IMR-90 (cell line): ENCODE results near the gene FAIM. TPM values are rescaled to one million over a fixed set of nuclear protein-coding genes. Genes with fewer than 3 reads are reported as not detected.

Experiments
- ATAC-seq: fragments of 200-7000 bp; cut with Tn5 transposase; 2 replicates; pipeline ENCODE4 v1.9.1; 2020; ENCODE audit warnings: low read depth, mild to moderate bottlenecking, moderate library complexity
- BruUV-seq: library from RNA; stranded (reverse); fragments of 400-500 nt; replicated peaks from 2 replicates; lab custom pipeline; 2021; lab: Mats Ljungman, UMichigan
- CTCF ChIA-PET: fragments of 300-600 bp; formaldehyde crosslinking; extraction: SDS; loops from one replicate; lab custom pipeline; 2021; ENCODE audit warnings: antibody characterized with exemption; lab: Yijun Ruan, JAX
- POLR2A ChIA-PET: fragments of 300-600 bp; sonication (Branson Sonifier 250); formaldehyde crosslinking; loops from one replicate; lab custom pipeline; 2022; ENCODE audit warnings: antibody characterized with exemption; ENCODE audit not compliant: unreplicated experiment; lab: Charles Lee
- DNase-seq: peaks from one replicate; pipeline ENCODE4 v3.0.0; 2013
- H2AFZ ChIP-seq: replicated peaks from 2 replicates; pipeline ENCODE3; 2013; ENCODE audit warnings: low read length, mild to moderate bottlenecking; ENCODE audit not compliant: poor library complexity
- H2AK5ac ChIP-seq: 2 replicates; pipeline ENCODE4 v1.6.1; 2013; ENCODE audit warnings: low read depth, low read length, inconsistent platforms
- H2AK9ac ChIP-seq: replicated peaks from 2 replicates; pipeline ENCODE3; 2013; ENCODE audit warnings: mild to moderate bottlenecking, low read depth, low read length, moderate library complexity; ENCODE audit not compliant: poor library complexity
- H2BK120ac ChIP-seq: 2 replicates; pipeline ENCODE4 v1.6.1; 2013; ENCODE audit warnings: low read depth, low read length, inconsistent platforms
- H2BK15ac ChIP-seq: 3 replicates; pipeline ENCODE4 v1.6.1; 2013; ENCODE audit warnings: low read depth, low read length, inconsistent platforms
- H2BK20ac ChIP-seq: 2 replicates; pipeline ENCODE4 v1.6.1; 2013; ENCODE audit warnings: low read depth, mild to moderate bottlenecking, inconsistent platforms, low read length, moderate library complexity
- H2BK5ac ChIP-seq: 2 replicates; pipeline ENCODE4 v1.6.1; 2013; ENCODE audit warnings: mild to moderate bottlenecking, low read depth, low read length, inconsistent platforms; ENCODE audit not compliant: poor library complexity, severe bottlenecking
- H3K14ac ChIP-seq: replicated peaks from 2 replicates; pipeline ENCODE4 v1.6.1; 2013; ENCODE audit warnings: low read depth, low read length, inconsistent platforms
- H3K18ac ChIP-seq: 2 replicates; pipeline ENCODE4 v1.6.1; 2013; ENCODE audit warnings: low read depth, low read length, control low read depth
- H3K23ac ChIP-seq: 2 replicates; pipeline ENCODE4 v1.6.1; 2013; ENCODE audit warnings: low read depth, low read length, inconsistent platforms
- H3K27ac ChIP-seq: 2 replicates; pipeline ENCODE4 v1.5.1; 2013; ENCODE audit warnings: mild to moderate bottlenecking, control low read depth, low read length; ENCODE audit not compliant: insufficient read depth
- H3K27me3 ChIP-seq: 2 replicates; pipeline ENCODE4 v1.6.1; 2013; ENCODE audit warnings: low read length; ENCODE audit not compliant: control insufficient read depth, insufficient read depth
- H3K36me3 ChIP-seq: 2 replicates; pipeline ENCODE4 v1.6.1; 2013; ENCODE audit warnings: low read length, mixed read lengths; ENCODE audit not compliant: control insufficient read depth, insufficient read depth
- H3K4ac ChIP-seq: 2 replicates; pipeline ENCODE4 v1.6.1; 2013; ENCODE audit warnings: low read depth, low read length, inconsistent platforms
- H3K4me1 ChIP-seq: 2 replicates; pipeline ENCODE4 v1.6.1; 2013; ENCODE audit warnings: low read length, mixed read lengths; ENCODE audit not compliant: control insufficient read depth, insufficient read depth
- H3K4me2 ChIP-seq: 2 replicates; pipeline ENCODE4 v1.6.1; 2013; ENCODE audit warnings: low read depth, mild to moderate bottlenecking, control low read depth, low read length, moderate library complexity
- H3K4me3 ChIP-seq: 2 replicates; pipeline ENCODE4 v1.5.1; 2013; ENCODE audit warnings: low read depth, mild to moderate bottlenecking, control low read depth, low read length, moderate library complexity; ENCODE audit not compliant: insufficient read depth
- H3K56ac ChIP-seq: 2 replicates; pipeline ENCODE4 v1.6.1; 2013; ENCODE audit warnings: low read length, inconsistent platforms; ENCODE audit not compliant: insufficient read depth; ENCODE audit errors: extremely low read depth
- H3K79me1 ChIP-seq, 2 experiments: 2 replicates each; pipeline ENCODE4 v1.6.1; 2013; ENCODE audit warnings: low read length in 2 of 2, inconsistent platforms in 1 of 2, low read depth in 1 of 2
- H3K9ac ChIP-seq: 2 replicates; pipeline ENCODE4 v1.6.1; 2013; ENCODE audit warnings: low read depth, low read length, control low read depth
- H3K9me1 ChIP-seq: 2 replicates; pipeline ENCODE4 v1.6.1; 2013; ENCODE audit warnings: low read length, inconsistent platforms; ENCODE audit not compliant: insufficient read depth
- H3K9me3 ChIP-seq: 2 replicates; pipeline ENCODE4 v1.6.1; 2013; ENCODE audit warnings: low read length; ENCODE audit not compliant: control insufficient read depth, insufficient read depth
- H4K20me1 ChIP-seq: 2 replicates; pipeline ENCODE4 v1.6.1; 2013; ENCODE audit warnings: low read length, inconsistent platforms; ENCODE audit not compliant: insufficient read depth
- H4K5ac ChIP-seq: 2 replicates; pipeline ENCODE4 v1.6.1; 2013; ENCODE audit warnings: mild to moderate bottlenecking, low read depth, low read length, control low read depth
- H4K8ac ChIP-seq, 2 experiments: 2 replicates each; pipeline ENCODE4 v1.6.1; 2013; ENCODE audit warnings: low read depth in 2 of 2, low read length in 2 of 2, control low read depth in 1 of 2, inconsistent platforms in 1 of 2
- H4K91ac ChIP-seq: 2 replicates; pipeline ENCODE4 v1.6.1; 2013; ENCODE audit warnings: low read depth, low read length, inconsistent platforms; ENCODE audit not compliant: insufficient read depth
- BHLHE40 ChIP-seq: fragments of 150-350 bp; IDR thresholded peaks from 2 replicates; pipeline ENCODE4 v1.6.1; 2016; ENCODE audit warnings: mild to moderate bottlenecking, low read depth, low read length
- CEBPB ChIP-seq: IDR thresholded peaks from 2 replicates; pipeline ENCODE4 v1.6.1; 2012; ENCODE audit warnings: low read depth, low read length, improper control_type of control experiment
- CHD1 ChIP-seq: IDR thresholded peaks from 2 replicates; pipeline ENCODE4 v1.6.1; 2012; ENCODE audit warnings: low read depth, low read length, improper control_type of control experiment
- FOS ChIP-seq: fragments of 150-350 bp; IDR thresholded peaks from 2 replicates; pipeline ENCODE4 v1.6.1; 2016; ENCODE audit warnings: low read depth, low read length
- MAFK ChIP-seq: IDR thresholded peaks from 2 replicates; pipeline ENCODE4 v1.6.1; 2012; ENCODE audit warnings: low read depth, low read length, improper control_type of control experiment
- MAZ ChIP-seq: IDR thresholded peaks from 2 replicates; pipeline ENCODE4 v1.6.1; 2012; ENCODE audit warnings: low read depth, mild to moderate bottlenecking, low read length, improper control_type of control experiment, moderate library complexity, borderline replicate concordance
- MXI1 ChIP-seq: IDR thresholded peaks from 2 replicates; pipeline ENCODE4 v1.6.1; 2012; ENCODE audit warnings: low read depth, mild to moderate bottlenecking, low read length, moderate library complexity, borderline replicate concordance
- NFE2L2 ChIP-seq: fragments of 150-350 bp; IDR thresholded peaks from 2 replicates; pipeline ENCODE4 v1.6.1; 2016; ENCODE audit warnings: low read depth, mild to moderate bottlenecking, low read length
- POLR2A ChIP-seq: IDR thresholded peaks from 2 replicates; pipeline ENCODE4 v1.6.1; 2012; ENCODE audit warnings: mild to moderate bottlenecking, low read depth, low read length
- RAD21 ChIP-seq: IDR thresholded peaks from 2 replicates; pipeline ENCODE4 v1.6.1; 2012; ENCODE audit warnings: low read length, improper control_type of control experiment
- RCOR1 ChIP-seq: IDR thresholded peaks from 2 replicates; pipeline ENCODE4 v1.6.1; 2012; ENCODE audit warnings: mild to moderate bottlenecking, low read length, improper control_type of control experiment; ENCODE audit not compliant: insufficient replicate concordance
- RFX5 ChIP-seq: IDR thresholded peaks from 2 replicates; pipeline ENCODE4 v1.8.0; 2012; ENCODE audit warnings: low read depth, mild to moderate bottlenecking, low read length, moderate library complexity
- SMC3 ChIP-seq: fragments of 150-350 bp; IDR thresholded peaks from 2 replicates; pipeline ENCODE4 v1.6.1; 2016; ENCODE audit warnings: low read depth, mild to moderate bottlenecking, antibody characterized with exemption, low read length, moderate library complexity
- WGBS, 2 experiments: methylation state at CpG; one replicate each; pipeline versions ENCODE4 v1.1.5 to v1.1.7; 2013; ENCODE audit warnings: missing lambda C conversion rate in 2 of 2; ENCODE audit not compliant: insufficient read length in 1 of 2; ENCODE audit errors: extremely low coverage in 2 of 2; 5-methylcytosine and 5-hydroxymethylcytosine counted together
- dilution Hi-C: fragments of 300-500 bp; cut with HindIII; formaldehyde crosslinking; loops from one replicate; pipeline ENCODE4 v1.14.3; 2018; ENCODE audit warnings: low sequenced_read_pairs; ENCODE audit not compliant: unreplicated experiment
- in situ Hi-C: fragments of 300-500 bp; cut with MboI; formaldehyde crosslinking; loops from 3 replicates; pipeline ENCODE4 v1.14.3; 2019; ENCODE audit warnings: low sequenced_read_pairs, inconsistent platforms, mixed read lengths
- intact Hi-C: fragments of 100-400 bp; cut with micrococcal nuclease; formaldehyde crosslinking; loops from 2 replicates; pipeline ENCODE4 v1.10.0; 2022
- polyA plus RNA-seq, 3 experiments: library from polyadenylated mRNA; depleted of rRNA; stranded (reverse); fragments of >200 nt; gene quantifications; 2 replicates each; pipeline ENCODE4 v1.2.3, GENCODE V29; 2012; ENCODE audit warnings: low replicate concordance in 1 of 3
- total RNA-seq: library from RNA; depleted of rRNA; stranded (reverse); fragments of >200 nt; gene quantifications from 2 replicates; pipeline ENCODE4 v1.2.3, GENCODE V29; 2012
- TF ChIP-seq, protein P1 (sequence below): fragments of 150-350 bp; IDR thresholded peaks from 2 replicates; pipeline ENCODE4 v1.6.1; 2016; ENCODE audit warnings: low read depth, mild to moderate bottlenecking, low read length, moderate library complexity, borderline replicate concordance

The FAIM gene
- total and polyA plus RNA-seq, 2 of the 4 experiments (the other 2 are of a cell fraction): 2.5 to 3.4 TPM

DNA sequence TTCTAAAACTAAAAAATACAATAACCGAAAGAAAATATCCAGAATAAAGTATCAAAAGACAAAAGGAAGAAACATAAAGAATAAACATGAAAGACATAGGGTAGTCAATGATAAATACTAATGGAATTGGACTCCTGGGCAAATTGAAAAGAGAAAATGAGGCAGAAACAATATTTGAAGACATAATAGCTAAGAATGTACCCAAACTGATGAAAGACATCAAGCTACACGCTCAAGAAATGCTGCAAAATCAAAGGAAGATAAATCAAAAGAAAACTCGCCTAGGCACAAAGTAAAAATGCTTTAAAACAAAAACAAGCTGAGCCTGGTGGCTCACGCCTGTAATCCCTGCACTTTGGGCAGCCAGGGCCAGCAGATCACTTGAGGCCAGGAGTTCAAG, 49.4 kb upstream of the FAIM start:
- BruUV-seq: no TSS peak
- H3K14ac ChIP-seq: no peak overlapping the region
- no peak overlapping the region for H2AK9ac ChIP-seq
- no peak overlapping the region for H3K4me3 ChIP-seq
- H3K4ac ChIP-seq: no peak overlapping the region
- no peaks in the 10 kb centered on the region for H3K27me3 ChIP-seq
- H4K5ac ChIP-seq: no peak overlapping the region
- DNase-seq (no peak), ATAC-seq (no peak)
- H3K4me1 ChIP-seq: no peaks in the 10 kb centered on the region
- H3K18ac ChIP-seq: no peak overlapping the region
- no peak overlapping the region for H2BK5ac ChIP-seq
- H2BK15ac ChIP-seq: no peak overlapping the region
- no peak for TF ChIP-seq MXI1
- no peak for TF ChIP-seq RCOR1
- no peak for TF ChIP-seq MAFK
- no peak for TF ChIP-seq MAZ
- no peak for TF ChIP-seq NFE2L2
- TF ChIP-seq CEBPB: no peak
- TF ChIP-seq, protein P1, sequence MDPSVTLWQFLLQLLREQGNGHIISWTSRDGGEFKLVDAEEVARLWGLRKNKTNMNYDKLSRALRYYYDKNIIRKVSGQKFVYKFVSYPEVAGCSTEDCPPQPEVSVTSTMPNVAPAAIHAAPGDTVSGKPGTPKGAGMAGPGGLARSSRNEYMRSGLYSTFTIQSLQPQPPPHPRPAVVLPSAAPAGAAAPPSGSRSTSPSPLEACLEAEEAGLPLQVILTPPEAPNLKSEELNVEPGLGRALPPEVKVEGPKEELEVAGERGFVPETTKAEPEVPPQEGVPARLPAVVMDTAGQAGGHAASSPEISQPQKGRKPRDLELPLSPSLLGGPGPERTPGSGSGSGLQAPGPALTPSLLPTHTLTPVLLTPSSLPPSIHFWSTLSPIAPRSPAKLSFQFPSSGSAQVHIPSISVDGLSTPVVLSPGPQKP: no peak
- TF ChIP-seq FOS: no peak
- TF ChIP-seq BHLHE40: no peak
- no peak for TF ChIP-seq SMC3
- TF ChIP-seq CHD1: no peak
- TF ChIP-seq RAD21: no peak
- no peak for TF ChIP-seq POLR2A
- no peak for TF ChIP-seq RFX5
- no peak overlapping the region for H3K9ac ChIP-seq
- intact Hi-C loops: no loop called here
- no CpG with 5 or more reads among the region's 4 CpGs for WGBS, 2 experiments
- no peak overlapping the region for H3K56ac ChIP-seq
- H3K9me1 ChIP-seq: no peaks in the 10 kb centered on the region
- dilution Hi-C loops: no loop called here
- no peak overlapping the region for H4K8ac ChIP-seq
- in situ Hi-C loops: no loop called here
- no peaks in the 10 kb centered on the region for H4K20me1 ChIP-seq
- H4K91ac ChIP-seq: no peak overlapping the region
- H2AK5ac ChIP-seq: no peak overlapping the region
- CTCF ChIA-PET: no interaction called here
- H3K23ac ChIP-seq: no peak overlapping the region
- H3K27ac ChIP-seq: no peak overlapping the region
- H3K79me1 ChIP-seq: no peaks in the 10 kb centered on the region; a peak in 2 of 4 replicates
- POLR2A ChIA-PET: no interaction called here
- H3K4me2 ChIP-seq: no peak overlapping the region
- no peak overlapping the region for H2BK120ac ChIP-seq
- no peak overlapping the region for H2BK20ac ChIP-seq
- H3K36me3 ChIP-seq: peaks cover 3% of the 10 kb centered on the region; the same call in 1 of the 2 replicates
- H2AFZ ChIP-seq: no peak overlapping the region
- peaks cover 3% of the 10 kb centered on the region; the same call in 1 of the 2 replicates for H3K9me3 ChIP-seq
